Endothelial cell of umbilical vein (primary cell): ENCODE measurements around the gene MRPS5.

ENCODE experiments used
- CTCF ChIP-seq, 2 donors: IDR thresholded peaks; 1 replicate in 1 of 2; 2 replicates in 1 of 2; pipeline ENCODE4 v1.5.1; 2011; ENCODE audit warnings: low read length in 2 of 2, mild to moderate bottlenecking in 2 of 2, moderate library complexity in 2 of 2, control low read depth in 1 of 2, inconsistent platforms in 1 of 2, low read depth in 1 of 2; ENCODE audit not compliant: insufficient read depth in 1 of 2; ENCODE audit errors: extremely low read depth in 1 of 2
- JUN ChIP-seq: IDR thresholded peaks from 2 replicates; pipeline ENCODE4 v1.6.1; 2011; ENCODE audit warnings: borderline replicate concordance, low read depth; ENCODE audit not compliant: insufficient read length, insufficient read depth

GRCh38 chr2:95039363-95039762, 82.2 kb downstream of the MRPS5 start:
- TF ChIP-seq CTCF (IDR thresholded peaks at IDR 0.05; ENCODE audit: extremely low read depth in 1 of 2, insufficient read depth in 1 of 2, low read depth in 1 of 2, low read length in 2 of 2) (no peak), JUN (no peak)
